Measurements from ENCODE around the gene ROS1.

GRCh38 chr6:117311310-117311709, 114.4 kb downstream of the ROS1 start:
- no peak for TF ChIP-seq POLR2A (IDR thresholded peaks at IDR 0.05)
- no peak for TF ChIP-seq CTCF (IDR thresholded peaks at IDR 0.05)

All from vagina (tissue), 2 donors.